KMS-11 (cell line): ENCODE measurements around the gene DOK5.

ENCODE experiments used
- H2AFZ ChIP-seq: fragments of 200-600 bp; sonication (generic); 2 replicates; pipeline ENCODE4 v1.6.1; 2016; ENCODE audit warnings: antibody characterized with exemption, mixed run types, low read depth
- H3K27ac ChIP-seq: fragments of 200-600 bp; sonication (generic); 2 replicates; pipeline ENCODE4 v1.6.1; 2016; ENCODE audit warnings: mild to moderate bottlenecking, mixed run types
- H3K27me3 ChIP-seq: fragments of 200-600 bp; sonication (generic); 2 replicates; pipeline ENCODE4 v1.6.1; 2017; ENCODE audit warnings: mild to moderate bottlenecking, low read depth, mixed run types, moderate library complexity; ENCODE audit not compliant: insufficient read depth
- H3K36me3 ChIP-seq: fragments of 200-600 bp; sonication (generic); 2 replicates; pipeline ENCODE4 v1.6.1; 2017; ENCODE audit warnings: mild to moderate bottlenecking, mixed run types; ENCODE audit not compliant: insufficient read depth
- H3K4me1 ChIP-seq: fragments of 200-600 bp; sonication (generic); 2 replicates; pipeline ENCODE4 v1.6.1; 2016; ENCODE audit warnings: mild to moderate bottlenecking, low read depth, mixed run types; ENCODE audit not compliant: poor library complexity, severe bottlenecking
- H3K4me2 ChIP-seq: fragments of 200-600 bp; sonication (generic); 2 replicates; pipeline ENCODE4 v1.7.0; 2016; ENCODE audit warnings: mild to moderate bottlenecking, mixed run types
- H3K4me3 ChIP-seq: fragments of 200-600 bp; sonication (generic); IDR thresholded peaks from 2 replicates; pipeline ENCODE4 v1.6.1; 2017; ENCODE audit warnings: low read depth, low read length, mixed read lengths; ENCODE audit not compliant: insufficient read depth
- H3K79me2 ChIP-seq: fragments of 200-600 bp; sonication (generic); 2 replicates; pipeline ENCODE4 v1.6.1; 2016; ENCODE audit warnings: low read depth, mixed run types; ENCODE audit not compliant: insufficient read depth
- H3K9ac ChIP-seq: fragments of 200-600 bp; sonication (generic); 2 replicates; pipeline ENCODE4 v1.6.1; 2016; ENCODE audit warnings: mild to moderate bottlenecking, mixed run types
- H4K20me1 ChIP-seq: fragments of 200-600 bp; sonication (generic); 2 replicates; pipeline ENCODE4 v1.6.1; 2016; ENCODE audit warnings: mild to moderate bottlenecking, mixed run types; ENCODE audit not compliant: insufficient read depth
- CTCF ChIP-seq: fragments of 200-600 bp; sonication (generic); conservative IDR thresholded peaks from 2 replicates; pipeline ENCODE4 v1.6.1; 2017; ENCODE audit warnings: low read depth, mild to moderate bottlenecking, antibody characterized with exemption, low read length, moderate library complexity, mixed read lengths

The DOK5 gene

GRCh38 chr20:54590856-54591255 lies 115.5 kb downstream of the DOK5 start:
- H3K9ac ChIP-seq = no peak overlapping the region
- H3K4me2 ChIP-seq = no peak overlapping the region
- no peaks in the 10 kb centered on the region for H3K27me3 ChIP-seq
- no peak for TF ChIP-seq CTCF
- H3K4me1 ChIP-seq = no peaks in the 10 kb centered on the region
- no peaks in the 10 kb centered on the region for H3K79me2 ChIP-seq
- no peaks in the 10 kb centered on the region for H4K20me1 ChIP-seq
- H3K27ac ChIP-seq = no peak overlapping the region
- H2AFZ ChIP-seq = no peak overlapping the region
- no peak overlapping the region for H3K4me3 ChIP-seq
- no peaks in the 10 kb centered on the region for H3K36me3 ChIP-seq

GRCh38 chr20:54596651-54597050 lies 121.3 kb downstream of the DOK5 start:
- TF ChIP-seq CTCF = no peak
- Histone ChIP-seq H3K79me2 (no peaks in the 10 kb centered on the region), H3K4me1 (no peaks in the 10 kb centered on the region), H3K9ac (no peak overlapping the region), H3K4me2 (no peak overlapping the region), H4K20me1 (no peaks in the 10 kb centered on the region), H2AFZ (no peak overlapping the region), H3K27ac (no peak overlapping the region), H3K27me3 (no peaks in the 10 kb centered on the region), H3K4me3 (no peak overlapping the region), H3K36me3 (no peaks in the 10 kb centered on the region)

GRCh38 chr20:54598352-54598751 lies 123.0 kb downstream of the DOK5 start:
- H3K27ac ChIP-seq = no peak overlapping the region
- H2AFZ ChIP-seq = no peak overlapping the region
- no peaks in the 10 kb centered on the region for H3K36me3 ChIP-seq
- TF ChIP-seq CTCF = no peak
- no peaks in the 10 kb centered on the region for H3K79me2 ChIP-seq
- no peaks in the 10 kb centered on the region for H3K4me1 ChIP-seq
- no peaks in the 10 kb centered on the region for H3K27me3 ChIP-seq
- H3K9ac ChIP-seq = no peak overlapping the region
- no peak overlapping the region for H3K4me2 ChIP-seq
- no peaks in the 10 kb centered on the region for H4K20me1 ChIP-seq
- no peak overlapping the region for H3K4me3 ChIP-seq

GRCh38 chr20:54600634-54601033 lies 125.2 kb downstream of the DOK5 start:
- no peak for TF ChIP-seq CTCF
- H3K27me3 ChIP-seq = no peaks in the 10 kb centered on the region
- no peak overlapping the region for H3K4me2 ChIP-seq
- H3K36me3 ChIP-seq = no peaks in the 10 kb centered on the region
- H3K4me1 ChIP-seq = no peaks in the 10 kb centered on the region
- H3K9ac ChIP-seq = no peak overlapping the region
- H4K20me1 ChIP-seq = no peaks in the 10 kb centered on the region
- H3K79me2 ChIP-seq = no peaks in the 10 kb centered on the region
- H3K27ac ChIP-seq = no peak overlapping the region
- no peak overlapping the region for H3K4me3 ChIP-seq
- H2AFZ ChIP-seq = no peak overlapping the region
